Activated CD4-positive, alpha-beta T cell treated with anti-CD3 and anti-CD28 coated beads, Interleukin-2, amount 50 U/mL, for 16 hours (primary cell): ENCODE measurements around the gene UGT1A6.
"Not testable (repeated sequence)": the region's sequence is repeated elsewhere in the genome, so short reads cannot be mapped to it uniquely, and the experiment has no call there.

Experiments
- DNase-seq: peaks from one replicate; pipeline ENCODE4 v3.0.0-alpha.2; 2020

The UGT1A6 gene

DNA sequence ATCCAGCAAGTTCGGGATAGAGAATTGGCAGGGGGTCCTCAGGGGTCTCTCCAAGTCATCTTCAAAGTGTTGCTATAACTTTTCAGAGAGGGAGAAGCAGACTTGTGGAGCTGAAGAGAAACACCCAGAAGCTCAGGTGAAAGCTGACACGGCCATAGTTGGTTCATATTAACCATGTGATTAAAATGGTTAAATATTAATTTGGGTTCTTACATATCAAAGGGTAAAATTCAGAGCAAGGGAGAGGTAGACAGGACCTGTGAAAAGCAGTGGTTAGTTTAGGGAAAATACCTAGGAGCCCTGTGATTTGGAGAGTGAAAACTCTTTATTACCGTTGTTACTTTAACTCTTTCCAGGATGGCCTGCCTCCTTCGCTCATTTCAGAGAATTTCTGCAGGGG, at the start of gene UGT1A6:
TSS of gene UGT1A6 (plus strand) at position 243 of the 400 bp plus-strand sequence. CDS start at position 358, 115 bp downstream.
- no peak for DNase-seq

- no peak for DNase-seq
Measured at GRCh38 chr2:233643128-233643527, 49.6 kb upstream of the UGT1A6 start.

- not testable (repeated sequence) for DNase-seq
Measured at GRCh38 chr2:233646033-233646432, 46.7 kb upstream of the UGT1A6 start.

DNA sequence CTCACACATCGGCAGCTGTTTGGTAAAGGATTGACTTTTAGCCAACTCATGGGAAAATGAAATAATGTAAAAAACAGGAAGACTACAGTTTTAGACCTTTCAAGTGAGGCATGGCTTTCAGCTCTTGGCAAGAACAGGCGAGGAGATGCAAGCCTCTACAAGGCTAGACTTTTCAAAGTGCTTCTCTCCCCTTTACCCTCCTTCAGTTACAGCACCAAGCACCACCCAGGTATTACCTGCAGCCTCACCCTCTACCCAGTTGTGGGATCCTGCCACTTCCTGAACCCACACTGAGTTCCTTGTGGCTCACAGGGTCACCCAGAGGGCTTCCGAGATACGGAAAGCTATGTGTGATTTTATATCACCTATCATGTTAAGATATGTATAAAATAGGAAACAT, 41.7 kb upstream of the UGT1A6 start:
- no peak for DNase-seq

GRCh38 chr2:233651430-233651829, 41.3 kb upstream of the UGT1A6 start:
- no peak for DNase-seq

GRCh38 chr2:233654501-233654900, 38.2 kb upstream of the UGT1A6 start:
- peak; percentile 3 for DNase-seq

GRCh38 chr2:233655043-233655442, 37.6 kb upstream of the UGT1A6 start:
- no peak for DNase-seq

DNA sequence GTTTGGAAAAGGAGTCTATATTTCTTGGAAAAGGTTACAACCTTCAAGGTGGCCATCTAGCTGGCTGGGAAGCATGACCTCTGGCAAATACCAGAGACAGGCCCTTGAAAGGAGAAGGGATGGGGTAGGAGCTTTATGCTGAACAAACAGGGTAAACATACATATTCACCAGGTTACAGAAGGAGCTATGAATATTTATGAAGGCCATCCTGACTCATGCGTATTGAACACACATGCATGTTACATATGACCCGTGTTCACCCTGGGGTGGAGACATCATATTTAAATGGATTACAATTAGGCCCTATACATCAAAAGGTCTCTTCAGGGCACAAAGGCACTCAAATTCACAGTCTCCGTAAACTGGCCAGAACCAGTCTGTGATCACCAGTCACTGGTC, 36.7 kb upstream of the UGT1A6 start:
- not testable (repeated sequence) for DNase-seq

GRCh38 chr2:233656443-233656842, 36.2 kb upstream of the UGT1A6 start:
- DNase-seq: peak; percentile 10

GRCh38 chr2:233658610-233659009, 34.1 kb upstream of the UGT1A6 start:
- no peak for DNase-seq

DNA sequence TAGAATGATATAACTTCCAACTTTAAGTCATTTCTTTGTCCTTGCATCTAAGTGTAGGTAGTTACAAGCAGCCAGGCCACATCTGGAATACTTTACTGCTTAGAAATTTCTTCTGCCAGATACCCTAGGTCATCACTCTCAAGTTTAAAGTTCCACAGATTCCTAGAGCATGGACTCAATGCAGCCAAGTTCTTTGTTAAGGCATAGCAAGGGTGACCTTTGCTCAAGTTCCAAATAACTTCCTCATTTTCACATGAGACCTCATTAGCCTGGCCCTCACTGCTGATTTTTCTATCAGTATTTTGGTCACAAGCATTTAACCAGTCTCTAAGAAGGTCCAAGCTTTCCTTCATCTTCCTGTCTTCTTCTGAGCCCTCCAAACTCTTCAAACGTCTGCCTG, 28.8 kb upstream of the UGT1A6 start:
- DNase-seq: no peak

GRCh38 chr2:233668605-233669260, 24.0 kb upstream of the UGT1A6 start:
- no peak for DNase-seq

GRCh38 chr2:233671290-233672161, 21.2 kb upstream of the UGT1A6 start, which contains the start of gene UGT1A9:
Gene UGT1A9 (plus strand): TSS chr2:233671898. CDS start chr2:233671935, 37 bp downstream.
- no peak for DNase-seq

- DNase-seq: no peak
Measured at GRCh38 chr2:233672886-233673285, 19.8 kb upstream of the UGT1A6 start.

- DNase-seq: no peak
Measured at GRCh38 chr2:233673896-233674295, 18.8 kb upstream of the UGT1A6 start.

DNA sequence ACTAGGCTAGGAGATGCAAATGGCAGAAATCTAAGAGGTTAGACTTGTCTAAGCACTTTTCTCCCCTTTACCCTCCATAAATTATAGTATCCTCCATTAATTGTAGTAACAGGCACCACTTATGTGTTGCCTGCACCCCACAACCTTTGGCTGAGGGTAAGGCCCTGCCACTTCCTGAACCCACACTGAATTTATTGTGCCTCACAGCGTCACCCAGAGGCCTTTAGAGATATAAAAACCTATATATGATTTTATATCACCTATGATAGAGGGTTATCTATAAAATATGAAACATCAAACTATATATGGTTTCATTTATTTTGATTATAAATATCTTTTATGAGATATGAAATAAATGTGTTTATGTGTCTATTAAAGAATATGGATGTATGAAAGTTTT, 18.4 kb upstream of the UGT1A6 start:
- DNase-seq: no peak

- no peak for DNase-seq
Measured at GRCh38 chr2:233674995-233675394, 17.7 kb upstream of the UGT1A6 start.

DNA sequence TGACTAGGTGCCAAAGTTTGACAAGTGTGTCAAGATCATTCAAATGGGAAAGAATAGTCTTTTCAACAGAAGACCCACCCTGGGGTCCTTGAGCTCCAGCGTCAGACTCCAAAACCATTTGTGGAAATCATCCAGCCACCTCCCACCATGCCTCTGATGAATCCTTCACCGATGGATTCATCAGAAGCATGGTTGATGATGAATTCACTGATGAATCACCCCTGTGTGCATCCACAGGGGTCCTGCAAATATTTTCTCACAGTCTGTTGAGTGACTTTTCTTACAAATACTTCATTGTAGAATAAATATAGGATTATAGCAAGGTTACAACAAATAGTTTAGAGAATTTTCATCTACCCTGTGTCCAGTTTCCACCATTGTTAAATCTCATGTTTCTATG, 16.6 kb upstream of the UGT1A6 start:
- DNase-seq: no peak

DNA sequence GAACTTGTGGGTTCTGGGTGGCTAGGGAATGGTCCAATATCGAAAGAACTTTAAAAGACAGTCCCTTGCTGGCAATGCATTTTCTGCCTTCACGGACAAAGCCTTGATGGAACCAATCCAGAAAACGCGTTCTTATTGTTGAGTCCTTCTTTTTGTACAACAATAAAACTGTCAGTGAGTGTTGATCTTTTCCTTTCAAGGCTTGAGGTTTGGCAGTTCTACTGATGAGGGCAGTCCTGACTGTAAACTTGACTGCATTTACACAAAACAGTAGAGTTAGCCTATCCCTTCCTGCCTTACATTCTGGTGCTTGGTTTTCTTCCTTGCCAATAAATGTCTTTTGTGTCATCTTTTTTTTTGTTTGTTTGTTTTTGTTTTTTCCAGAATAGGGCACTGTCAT, 13.5 kb upstream of the UGT1A6 start:
- DNase-seq: no peak

DNA sequence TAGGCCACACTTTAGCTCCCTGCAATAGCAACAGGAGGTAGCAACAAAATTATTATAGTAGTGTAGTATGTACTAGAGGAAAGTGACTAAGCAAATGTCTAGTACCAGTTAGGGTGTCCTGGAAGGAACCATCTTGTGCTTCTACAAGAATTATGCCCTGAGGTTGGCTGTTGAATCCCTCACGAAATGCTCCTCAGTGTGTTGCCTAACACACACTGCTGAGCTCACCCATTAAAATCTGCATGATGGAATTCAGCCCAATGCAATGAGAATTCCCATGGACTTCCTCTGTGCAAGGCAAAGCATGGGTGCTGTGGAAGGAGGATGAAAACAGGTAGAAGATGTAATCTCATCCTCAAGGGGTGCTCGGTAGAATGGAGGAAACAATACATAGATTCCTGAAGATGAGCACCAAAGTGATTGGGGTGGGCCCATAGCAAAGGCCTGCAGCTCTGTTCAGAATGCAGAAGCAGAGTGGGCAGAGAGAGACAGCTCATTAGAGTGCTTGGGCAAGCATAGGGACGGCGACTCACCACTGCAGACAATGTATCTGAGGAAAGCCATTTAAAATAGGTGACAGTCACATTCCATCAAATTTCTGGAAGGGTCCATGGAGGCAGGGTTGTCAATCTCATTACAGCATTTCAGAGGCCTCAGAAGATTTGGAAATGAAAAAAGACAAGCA, 12.2 kb upstream of the UGT1A6 start:
- DNase-seq: no peak

- no peak for DNase-seq
Measured at GRCh38 chr2:233681521-233682099, 11.1 kb upstream of the UGT1A6 start, which contains the start of gene UGT1A7. Gene UGT1A7 (plus strand): TSS chr2:233681901. CDS start chr2:233681938, 37 bp downstream.

DNA sequence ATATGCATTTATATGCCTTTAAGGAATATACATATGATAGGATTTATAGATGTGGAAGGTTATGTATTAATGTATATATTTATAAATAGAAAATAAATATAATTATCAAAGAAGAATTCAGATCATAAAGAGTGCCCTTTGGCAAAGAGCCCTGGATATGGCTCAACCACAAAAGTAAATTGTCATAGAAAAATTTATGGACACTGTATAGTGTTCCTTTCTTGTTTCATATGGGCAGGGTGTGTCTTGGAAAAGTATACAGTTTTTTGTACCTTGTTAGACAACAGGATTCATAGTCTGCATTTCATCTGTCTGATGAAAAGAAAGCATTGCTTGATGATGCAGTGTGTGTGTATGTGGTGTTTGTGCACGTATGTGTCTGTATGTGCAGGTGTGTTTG, 8.1 kb upstream of the UGT1A6 start:
- DNase-seq: no peak

DNA sequence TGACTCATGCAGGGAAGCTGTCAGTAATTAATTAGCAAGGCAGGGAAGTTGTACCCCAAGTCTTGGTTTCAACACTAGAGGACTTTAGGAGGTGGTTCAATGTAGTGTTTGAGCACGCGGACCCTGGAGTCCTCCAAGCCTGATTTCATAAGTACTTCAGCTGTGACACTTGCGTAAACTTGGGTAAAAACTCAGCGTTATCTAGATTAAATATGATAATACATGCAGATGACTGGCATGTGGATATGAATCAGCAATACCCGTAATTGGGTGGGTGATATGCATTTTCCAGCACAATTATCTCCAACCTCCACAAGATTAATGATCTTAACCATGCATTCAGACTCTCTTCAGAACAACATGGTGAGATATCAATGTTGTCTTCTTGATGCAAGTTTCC, 5.8 kb upstream of the UGT1A6 start:
- DNase-seq: no peak
